Measurements from ENCODE around the gene TMEFF2. TPM values are rescaled to one million over a fixed set of nuclear protein-coding genes. Genes with fewer than 3 reads are reported as not detected.

TMEFF2 gene
- total RNA-seq, 2 donors from 2014 or later = 0.21 TPM; not detected in 1

DNA sequence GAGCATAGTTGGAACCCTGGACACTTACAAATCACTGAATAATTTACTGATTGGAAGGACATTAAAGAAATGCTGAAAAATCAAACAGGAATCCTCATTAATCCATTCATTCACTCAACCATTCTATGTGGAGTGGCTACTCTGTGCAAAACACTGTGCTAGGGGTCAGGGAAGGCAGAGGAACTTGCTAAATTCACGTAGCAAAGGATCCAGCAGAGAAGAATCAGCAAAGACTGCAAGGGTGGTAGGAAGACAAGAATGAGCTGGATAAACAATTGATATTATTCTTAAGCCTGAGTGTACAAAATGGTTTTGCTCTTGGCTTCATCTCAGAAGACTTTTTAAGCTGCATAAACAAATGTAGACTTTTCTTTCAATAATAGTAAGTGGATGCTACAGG, 183.5 kb downstream of the TMEFF2 start:
- no peak overlapping the region for H3K27ac ChIP-seq
- ATAC-seq (ENCODE audit: insufficient number of reproducible peaks, low FRiP score, low read depth) (no peak), DNase-seq (ENCODE audit: low spot score) (no peak)
- H3K4me3 ChIP-seq = no peak overlapping the region
- TF ChIP-seq, protein P1, sequence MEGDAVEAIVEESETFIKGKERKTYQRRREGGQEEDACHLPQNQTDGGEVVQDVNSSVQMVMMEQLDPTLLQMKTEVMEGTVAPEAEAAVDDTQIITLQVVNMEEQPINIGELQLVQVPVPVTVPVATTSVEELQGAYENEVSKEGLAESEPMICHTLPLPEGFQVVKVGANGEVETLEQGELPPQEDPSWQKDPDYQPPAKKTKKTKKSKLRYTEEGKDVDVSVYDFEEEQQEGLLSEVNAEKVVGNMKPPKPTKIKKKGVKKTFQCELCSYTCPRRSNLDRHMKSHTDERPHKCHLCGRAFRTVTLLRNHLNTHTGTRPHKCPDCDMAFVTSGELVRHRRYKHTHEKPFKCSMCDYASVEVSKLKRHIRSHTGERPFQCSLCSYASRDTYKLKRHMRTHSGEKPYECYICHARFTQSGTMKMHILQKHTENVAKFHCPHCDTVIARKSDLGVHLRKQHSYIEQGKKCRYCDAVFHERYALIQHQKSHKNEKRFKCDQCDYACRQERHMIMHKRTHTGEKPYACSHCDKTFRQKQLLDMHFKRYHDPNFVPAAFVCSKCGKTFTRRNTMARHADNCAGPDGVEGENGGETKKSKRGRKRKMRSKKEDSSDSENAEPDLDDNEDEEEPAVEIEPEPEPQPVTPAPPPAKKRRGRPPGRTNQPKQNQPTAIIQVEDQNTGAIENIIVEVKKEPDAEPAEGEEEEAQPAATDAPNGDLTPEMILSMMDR (IDR thresholded peaks at IDR 0.05) = no peak
- H3K27me3 ChIP-seq (replicated peaks; ENCODE audit: insufficient read depth) = no peaks in the 10 kb centered on the region
- no peaks in the 10 kb centered on the region for H3K36me3 ChIP-seq
- H3K4me1 ChIP-seq (ENCODE audit: control insufficient read depth in 1 of 2, low read depth in 2 of 2) = no peaks in the 10 kb centered on the region
- no peaks in the 10 kb centered on the region for H3K9me3 ChIP-seq

DNA sequence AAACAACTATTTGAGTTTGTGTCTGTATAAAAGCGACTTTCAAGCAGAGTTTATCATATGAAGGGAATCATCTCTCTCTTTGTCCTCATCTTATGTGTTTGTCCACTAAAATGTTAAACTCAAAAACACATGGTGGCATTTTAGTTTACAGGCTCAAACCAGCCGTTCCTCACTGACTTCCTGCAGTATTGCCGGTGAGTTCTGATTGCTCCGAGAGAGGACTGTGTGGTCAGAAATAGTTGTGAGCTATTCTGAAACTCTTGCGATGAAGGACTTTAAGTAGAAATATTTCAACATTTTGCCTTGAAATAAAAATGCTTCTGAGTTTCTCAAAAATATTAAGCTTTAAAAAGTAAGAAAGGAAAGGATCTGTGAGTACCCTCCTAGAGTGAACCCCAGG, 184.7 kb downstream of the TMEFF2 start:
- no peak for ATAC-seq (ENCODE audit: insufficient number of reproducible peaks, low FRiP score, low read depth)
- Histone ChIP-seq H3K9me3 (no peaks in the 10 kb centered on the region), H3K4me1 (ENCODE audit: control insufficient read depth in 1 of 2, low read depth in 2 of 2) (no peaks in the 10 kb centered on the region), H3K36me3 (no peaks in the 10 kb centered on the region), H3K27me3 (replicated peaks; ENCODE audit: insufficient read depth) (no peaks in the 10 kb centered on the region), H3K27ac (no peak overlapping the region), H3K4me3 (no peak overlapping the region)
- TF ChIP-seq, protein P1 (IDR thresholded peaks at IDR 0.05) = no peak
- DNase-seq (ENCODE audit: low spot score) = no peak

DNA sequence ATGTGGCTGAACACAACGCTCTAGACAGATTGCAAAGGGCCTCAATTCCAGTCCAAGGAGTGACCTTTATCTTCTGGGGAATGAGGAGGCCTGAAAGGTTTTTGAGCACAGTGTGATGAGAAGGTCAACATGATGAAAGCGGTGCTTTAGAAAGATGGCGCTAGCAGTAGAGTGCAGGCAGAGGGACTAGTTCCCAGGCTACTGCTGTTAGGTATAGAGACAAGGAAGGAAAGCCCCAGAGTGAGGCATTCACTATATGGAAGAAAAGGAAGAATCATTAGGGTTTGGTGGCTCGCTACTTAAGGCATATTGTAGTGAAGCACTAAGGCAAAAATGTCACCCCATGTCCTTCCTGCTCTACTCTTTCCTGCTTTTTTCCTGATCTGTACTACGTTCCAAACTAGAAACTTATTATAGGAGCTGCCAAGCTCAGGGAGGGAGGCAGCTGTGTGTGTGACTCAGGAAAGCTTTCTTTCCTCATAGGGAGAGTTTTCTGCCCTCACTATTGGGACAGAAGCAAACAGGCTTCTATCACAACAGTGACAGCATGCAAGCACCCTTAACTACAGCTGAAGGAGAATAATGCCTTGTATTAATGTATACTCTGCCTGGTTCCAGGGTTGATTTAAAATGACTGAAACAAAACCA, 187.0 kb downstream of the TMEFF2 start:
- Histone ChIP-seq H3K4me3 (no peak overlapping the region), H3K4me1 (ENCODE audit: control insufficient read depth in 1 of 2, low read depth in 2 of 2) (no peaks in the 10 kb centered on the region), H3K27me3 (replicated peaks; ENCODE audit: insufficient read depth) (no peaks in the 10 kb centered on the region), H3K9me3 (no peaks in the 10 kb centered on the region), H3K36me3 (no peaks in the 10 kb centered on the region), H3K27ac (no peak overlapping the region)
- TF ChIP-seq, protein P1 (IDR thresholded peaks at IDR 0.05) = no peak
- ATAC-seq (ENCODE audit: insufficient number of reproducible peaks, low FRiP score, low read depth) = no peak
- no peak for DNase-seq (ENCODE audit: low spot score)

DNA sequence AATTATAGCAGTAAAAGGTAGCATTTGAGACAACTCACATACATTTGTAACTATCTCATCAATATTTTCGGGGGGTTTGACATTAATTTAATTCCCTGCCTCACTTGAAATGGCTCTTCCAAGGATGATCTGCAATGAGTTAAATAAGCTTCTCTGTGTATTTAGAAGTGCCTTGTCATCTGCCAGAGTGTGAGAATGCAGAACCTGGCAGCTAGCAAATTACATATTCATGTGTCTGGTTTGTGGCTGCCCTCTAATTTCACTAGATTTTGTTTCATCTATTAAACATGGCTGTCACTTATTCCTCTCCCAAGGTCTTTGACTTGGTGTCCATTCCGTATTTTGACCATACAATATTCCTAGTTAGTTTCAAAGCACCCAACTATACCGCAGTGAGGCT, 189.5 kb downstream of the TMEFF2 start:
- no peak for ATAC-seq (ENCODE audit: insufficient number of reproducible peaks, low FRiP score, low read depth)
- TF ChIP-seq, protein P1 (IDR thresholded peaks at IDR 0.05) = no peak
- Histone ChIP-seq H3K27ac (no peak overlapping the region), H3K4me3 (no peak overlapping the region), H3K9me3 (no peaks in the 10 kb centered on the region), H3K36me3 (no peaks in the 10 kb centered on the region), H3K27me3 (replicated peaks; ENCODE audit: insufficient read depth) (no peaks in the 10 kb centered on the region), H3K4me1 (ENCODE audit: control insufficient read depth in 1 of 2, low read depth in 2 of 2) (no peaks in the 10 kb centered on the region)
- DNase-seq (ENCODE audit: low spot score) = no peak

DNA sequence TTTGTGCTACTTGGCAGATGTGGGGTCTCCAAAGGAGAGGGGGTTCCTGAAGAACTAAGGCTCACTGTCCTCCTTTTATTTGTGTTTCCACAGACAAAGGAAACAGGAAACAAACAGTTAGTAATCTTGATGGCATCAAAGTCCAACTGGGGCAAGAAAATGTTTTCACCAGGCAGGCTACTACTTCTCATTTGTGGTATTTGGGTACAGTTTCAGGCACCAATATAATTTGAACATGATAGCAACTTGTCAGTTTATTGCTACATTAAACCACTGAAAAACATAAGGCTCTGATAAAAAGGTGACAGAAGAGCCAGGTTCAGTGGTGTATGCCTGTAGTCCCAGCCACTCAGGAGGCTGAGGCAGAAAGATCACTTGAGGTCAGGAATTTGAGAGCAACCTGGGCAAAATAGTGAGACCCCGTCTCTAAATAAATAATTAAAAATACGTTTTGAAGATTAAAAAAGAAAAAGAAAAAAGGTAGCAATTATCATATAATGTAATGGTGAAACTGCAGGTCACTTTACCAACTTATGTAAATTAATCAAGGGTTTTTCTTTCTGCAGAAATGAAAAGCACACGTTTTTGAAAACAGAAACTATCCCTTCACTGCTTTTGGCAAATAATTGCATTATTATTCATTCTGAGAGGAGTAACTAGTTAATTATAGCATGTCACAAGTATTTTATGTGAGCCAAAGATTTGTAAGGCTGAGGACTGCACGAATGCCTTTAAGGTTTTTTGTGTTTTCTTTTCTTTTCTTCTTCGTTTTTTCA, 190.4 kb downstream of the TMEFF2 start:
- ATAC-seq (ENCODE audit: insufficient number of reproducible peaks, low FRiP score, low read depth) (no peak), DNase-seq (ENCODE audit: low spot score) (no peak)
- TF ChIP-seq, protein P1 (IDR thresholded peaks at IDR 0.05) = no peak
- no peak overlapping the region for H3K27ac ChIP-seq
- H3K27me3 ChIP-seq (replicated peaks; ENCODE audit: insufficient read depth) = no peaks in the 10 kb centered on the region
- H3K36me3 ChIP-seq = no peaks in the 10 kb centered on the region
- no peak overlapping the region for H3K4me3 ChIP-seq
- H3K9me3 ChIP-seq = no peaks in the 10 kb centered on the region
- no peaks in the 10 kb centered on the region for H3K4me1 ChIP-seq (ENCODE audit: control insufficient read depth in 1 of 2, low read depth in 2 of 2)

Measured in thoracic aorta (tissue), 2 donors.